ENCODE measurements around the gene ZNF521.

The ZNF521 gene

GRCh38 chr18:25222648-25223047 lies 129.3 kb downstream of the ZNF521 start:
- no peak for DNase-seq

DNA sequence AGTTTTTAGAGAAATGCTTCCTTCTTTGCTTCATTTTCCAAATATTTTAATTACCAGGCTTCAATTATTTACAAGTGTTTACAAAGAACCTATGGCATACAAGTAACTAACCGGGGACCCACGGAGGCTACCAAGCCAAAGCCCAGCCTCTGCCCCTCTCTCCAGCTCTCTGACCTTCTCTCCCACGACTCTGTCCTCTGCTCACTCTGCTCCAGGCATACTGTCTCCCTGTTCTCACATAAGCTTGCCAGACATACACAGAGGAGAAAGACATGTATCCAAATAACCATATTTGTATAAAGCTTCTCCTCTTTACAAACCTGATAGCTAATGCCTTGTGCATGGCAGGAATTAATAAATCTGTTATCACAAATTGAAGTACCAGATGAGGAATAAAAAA lies 141.3 kb downstream of the ZNF521 start:
- no peak for DNase-seq

- no peak for DNase-seq
Observed at GRCh38 chr18:25192065-25192464, 159.9 kb downstream of the ZNF521 start.

GRCh38 chr18:25190472-25190871 lies 161.5 kb downstream of the ZNF521 start:
- DNase-seq, result no peak

DNA sequence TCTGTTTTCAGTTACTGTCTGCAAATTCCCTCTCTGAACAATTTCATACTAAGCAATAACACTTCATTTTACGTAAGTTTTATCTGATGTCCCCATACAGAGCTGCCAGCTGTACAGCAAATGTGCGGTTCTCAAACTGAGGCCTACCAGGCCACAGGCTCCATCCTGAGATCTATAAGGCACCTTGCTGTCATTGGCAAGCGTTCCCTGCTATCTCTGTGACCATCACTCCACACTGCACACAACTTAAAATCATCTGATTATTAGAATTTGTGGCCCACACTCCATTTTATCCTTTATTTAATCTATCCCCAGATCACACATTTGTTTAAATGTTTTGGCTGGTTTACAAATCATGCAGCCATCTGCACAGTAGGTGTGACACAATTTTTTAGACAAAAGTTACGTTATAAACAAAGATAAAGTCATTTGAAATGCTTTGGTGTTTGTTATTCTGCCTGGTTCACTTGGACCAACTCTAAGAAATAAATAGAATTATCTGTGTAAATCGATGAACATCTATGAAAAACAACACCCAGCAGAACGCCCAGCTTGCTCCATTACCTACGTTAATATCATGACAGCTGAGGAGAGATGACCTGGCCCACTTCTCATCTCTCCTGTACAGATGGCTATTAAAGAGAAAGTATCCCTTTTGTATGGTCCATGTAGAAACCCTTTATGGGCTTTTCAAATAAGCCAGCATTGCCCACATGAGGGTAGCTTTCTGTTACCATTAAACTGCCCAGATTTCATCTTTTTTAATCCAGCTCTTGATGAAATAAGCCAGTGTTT lies 162.4 kb downstream of the ZNF521 start:
- DNase-seq, result no peak

DNA sequence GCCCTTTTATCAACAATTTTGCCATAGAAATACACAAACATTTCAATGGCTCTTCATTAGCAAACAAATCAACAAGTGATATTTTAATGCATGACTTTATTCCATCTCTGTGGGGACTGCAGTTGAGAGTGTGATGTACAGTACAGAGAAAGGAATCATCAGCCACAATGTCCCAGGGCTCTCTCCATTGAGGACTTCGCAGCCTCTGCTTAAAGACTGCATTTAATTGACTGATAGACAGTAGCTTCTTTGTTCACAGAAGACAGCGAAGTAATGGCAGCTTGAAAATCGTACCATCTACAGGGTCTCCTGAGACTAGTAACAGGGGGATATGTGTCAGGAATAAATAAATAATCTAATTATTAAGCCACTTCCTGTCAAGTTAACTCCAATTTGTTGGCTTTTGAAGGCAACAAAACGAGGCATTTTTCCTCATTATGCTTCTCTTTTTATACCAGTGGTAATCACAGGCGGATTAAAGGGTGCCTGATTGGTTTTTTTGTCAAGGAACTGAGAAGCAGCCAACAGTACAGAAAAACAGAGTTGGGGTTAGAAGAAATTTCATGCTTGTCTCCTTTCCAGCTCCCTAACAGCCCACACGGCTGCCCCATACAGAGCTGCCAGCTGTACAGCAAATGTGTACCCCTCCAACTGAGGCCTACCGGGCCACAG lies 164.3 kb downstream of the ZNF521 start:
- DNase-seq, result no peak

- no peak for DNase-seq
Observed at GRCh38 chr18:25186871-25187270, 165.1 kb downstream of the ZNF521 start.

GRCh38 chr18:25181993-25182392 lies 170.0 kb downstream of the ZNF521 start:
- DNase-seq, result no peak

GRCh38 chr18:25181581-25181980 lies 170.4 kb downstream of the ZNF521 start:
- DNase-seq, result no peak

- DNase-seq, result no peak
Observed at GRCh38 chr18:25180973-25181548, 170.9 kb downstream of the ZNF521 start.

DNA sequence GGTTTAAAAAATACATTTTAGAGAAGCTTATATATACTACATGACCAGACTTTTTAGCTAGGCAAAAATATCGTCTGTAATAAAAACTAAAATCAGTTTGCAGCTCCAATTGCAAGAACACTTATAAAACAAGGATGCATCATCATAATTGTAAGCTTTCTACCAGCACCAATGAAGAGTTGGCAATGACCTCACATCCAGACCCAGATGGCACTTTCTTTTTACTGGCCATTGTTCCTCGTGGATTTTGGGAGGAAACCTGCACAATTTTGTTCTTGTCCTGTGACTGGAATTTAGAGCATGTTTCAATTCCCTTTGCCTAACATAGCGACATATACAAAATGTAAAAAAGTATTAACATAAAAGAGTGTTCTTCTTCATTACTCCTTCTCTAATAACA lies 174.3 kb downstream of the ZNF521 start:
- DNase-seq, result no peak

DNA sequence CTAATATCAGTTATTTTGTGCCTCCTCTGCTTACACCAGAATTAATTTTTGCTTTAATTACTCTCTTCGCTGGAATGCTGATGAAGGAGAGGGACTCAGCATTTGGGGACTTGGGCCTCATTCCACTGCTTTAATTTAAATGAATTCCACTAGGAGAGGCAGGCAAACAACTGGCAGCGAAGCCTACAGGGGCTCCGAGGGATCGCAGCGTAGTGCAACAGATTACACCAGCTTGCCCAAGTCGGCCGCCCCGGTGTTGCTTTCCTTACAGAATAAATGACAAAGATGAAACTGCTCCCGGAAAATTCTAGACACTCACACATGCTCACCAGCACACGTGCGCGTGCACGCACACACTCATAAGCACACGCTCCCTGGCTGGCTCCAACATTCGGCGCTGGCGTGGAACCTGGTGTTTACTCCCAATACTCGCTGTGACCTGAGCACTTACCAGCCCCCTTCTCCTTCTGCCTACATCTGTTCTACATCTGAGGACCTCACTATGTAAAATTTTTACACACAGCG lies 175.4 kb downstream of the ZNF521 start:
- no peak for DNase-seq

DNA sequence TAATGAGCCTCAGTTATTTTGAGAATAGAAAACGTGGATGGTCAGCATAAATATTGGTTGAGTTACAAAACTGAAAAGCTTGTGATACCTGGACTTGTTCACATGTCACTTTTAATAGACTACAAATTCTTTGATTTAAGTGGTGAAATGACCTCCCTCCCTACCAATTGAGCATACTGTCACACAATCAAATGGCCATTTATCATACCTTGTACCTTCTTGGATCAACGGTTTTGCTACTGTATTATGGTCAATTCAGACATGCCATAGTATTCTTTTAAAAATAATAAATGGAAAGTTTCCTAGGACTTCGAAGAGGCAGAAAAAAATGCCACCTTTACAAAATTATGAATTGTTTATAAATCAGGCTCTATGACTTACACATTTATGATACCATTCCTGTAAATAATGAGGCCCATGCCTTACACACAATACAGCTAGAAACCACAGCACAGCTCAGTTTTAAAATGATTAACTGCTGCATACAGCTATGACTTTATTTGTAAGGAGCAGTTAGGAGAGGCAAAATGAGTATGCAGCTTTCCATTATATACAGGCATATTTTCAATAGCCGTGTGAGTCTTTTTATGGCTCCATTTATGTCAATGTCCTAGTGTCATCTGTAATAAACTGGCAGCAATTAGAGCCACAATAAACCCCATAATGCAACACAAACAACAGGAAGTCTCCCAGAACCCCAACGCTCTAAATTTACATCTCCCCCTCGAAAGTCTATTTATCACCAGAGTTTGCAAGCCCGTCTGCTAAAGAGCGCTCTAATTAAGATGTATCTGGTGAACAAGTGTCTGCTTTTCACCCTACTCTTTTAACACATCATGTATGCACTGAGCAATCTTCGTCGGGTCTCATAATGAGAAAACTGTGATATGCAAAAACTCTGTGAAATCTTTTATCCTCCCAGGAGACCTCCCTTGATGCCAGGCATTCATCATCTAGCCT lies 176.1 kb downstream of the ZNF521 start:
- DNase-seq, result no peak

DNA sequence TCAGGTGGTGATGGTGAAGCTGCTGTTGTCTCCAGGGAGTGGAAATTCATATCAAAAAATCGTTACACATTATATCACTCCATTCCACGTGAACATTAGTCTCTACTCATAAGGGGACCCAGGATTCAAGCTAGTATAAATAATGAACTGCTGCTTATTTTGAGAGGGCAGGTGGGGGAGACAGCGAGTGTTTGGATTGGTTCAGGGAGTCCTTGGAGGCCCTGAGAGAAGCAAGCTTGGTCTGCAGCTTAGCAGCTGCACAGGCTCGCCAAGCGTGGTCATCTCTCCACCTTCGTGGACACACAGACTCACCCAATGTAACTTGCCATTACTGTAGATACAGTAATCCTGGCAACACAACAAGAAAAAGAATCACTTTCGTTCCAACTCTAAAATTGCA lies 177.6 kb downstream of the ZNF521 start:
- no peak for DNase-seq

GRCh38 chr18:25171334-25171733 lies 180.6 kb downstream of the ZNF521 start:
- DNase-seq, result no peak

- no peak for DNase-seq
Observed at GRCh38 chr18:25170402-25170801, 181.6 kb downstream of the ZNF521 start.

- no peak for DNase-seq
Observed at GRCh38 chr18:25169701-25170100, 182.3 kb downstream of the ZNF521 start.

- DNase-seq, result no peak
Observed at GRCh38 chr18:25167612-25168410, 184.2 kb downstream of the ZNF521 start.

GRCh38 chr18:25166113-25166512 lies 185.9 kb downstream of the ZNF521 start:
- DNase-seq, result no peak

- DNase-seq, result no peak
Observed at GRCh38 chr18:25164848-25165811, 186.8 kb downstream of the ZNF521 start.
